PC-9 (cell line): ENCODE measurements around the gene RHBDD2. TPM values are rescaled to one million over a fixed set of nuclear protein-coding genes. Genes with fewer than 3 reads are reported as not detected.
"Not testable (repeated sequence)": the region's sequence is repeated elsewhere in the genome, so short reads cannot be mapped to it uniquely, and the experiment has no call there.

Experiments used
- BruUV-seq: library from RNA; stranded (reverse); fragments of 400-500 nt; replicated peaks from 2 replicates; lab custom pipeline; 2021; lab: Mats Ljungman, UMichigan
- CTCF ChIA-PET: fragments of 300-600 bp; sonication (Branson Sonifier 250); formaldehyde crosslinking; loops from one replicate; lab custom pipeline; 2022; ENCODE audit warnings: antibody characterized with exemption; lab: Charles Lee
- POLR2A ChIA-PET: fragments of 300-600 bp; sonication (Branson Sonifier 250); formaldehyde crosslinking; loops from one replicate; lab custom pipeline; 2022; ENCODE audit warnings: antibody characterized with exemption; ENCODE audit not compliant: unreplicated experiment; lab: Charles Lee
- DNase-seq, 2 experiments: peaks; one replicate each; pipeline versions ENCODE4 v3.0.0 to v3.0.0-alpha.2; 2015 to 2022; ENCODE audit warnings: mixed read lengths in 1 of 2
- H2AFZ ChIP-seq: fragments of 200-600 bp; sonication (generic); 2 replicates; pipeline ENCODE4 v1.8.1; 2017; ENCODE audit warnings: antibody characterized with exemption
- H3F3A ChIP-seq: fragments of 200-600 bp; sonication (generic); 2 replicates; pipeline ENCODE4 v1.8.1; 2017; ENCODE audit warnings: antibody characterized with exemption, mild to moderate bottlenecking, low read depth; ENCODE audit not compliant: insufficient read depth
- H3K27ac ChIP-seq: fragments of 200-600 bp; sonication (generic); 2 replicates; pipeline ENCODE4 v1.6.1; 2016; ENCODE audit warnings: mixed run types
- H3K27me3 ChIP-seq: fragments of 200-600 bp; sonication (generic); 2 replicates; pipeline ENCODE4 v1.6.1; 2016; ENCODE audit warnings: low read depth, mixed run types; ENCODE audit not compliant: insufficient read depth
- H3K36me3 ChIP-seq: fragments of 200-600 bp; sonication (generic); 2 replicates; pipeline ENCODE4 v1.6.1; 2016; ENCODE audit warnings: low read depth, mixed run types
- H3K4me1 ChIP-seq: fragments of 200-600 bp; sonication (generic); replicated peaks from 2 replicates; pipeline ENCODE4 v1.6.1; 2016; ENCODE audit warnings: mixed run types; ENCODE audit not compliant: insufficient read depth
- H3K4me2 ChIP-seq: fragments of 200-600 bp; sonication (generic); 2 replicates; pipeline ENCODE4 v1.6.1; 2017; ENCODE audit warnings: mixed run types
- H3K4me3 ChIP-seq: fragments of 200-600 bp; sonication (generic); 2 replicates; pipeline ENCODE4 v1.6.1; 2016; ENCODE audit warnings: mixed run types
- H3K79me2 ChIP-seq: fragments of 200-600 bp; sonication (generic); 2 replicates; pipeline ENCODE4 v1.6.1; 2017; ENCODE audit warnings: low read depth, mixed run types
- H3K9me2 ChIP-seq: fragments of 200-600 bp; sonication (generic); 2 replicates; pipeline ENCODE4 v1.8.1; 2017; ENCODE audit warnings: mild to moderate bottlenecking; ENCODE audit not compliant: insufficient read depth
- H3K9me3 ChIP-seq: fragments of 200-600 bp; sonication (generic); 2 replicates; pipeline ENCODE4 v1.8.1; 2016; ENCODE audit warnings: low read depth; ENCODE audit not compliant: insufficient read depth
- H4K20me1 ChIP-seq: fragments of 200-600 bp; sonication (generic); 2 replicates; pipeline ENCODE4 v1.8.1; 2017; ENCODE audit not compliant: insufficient read depth
- CTCF ChIP-seq: fragments of 200-600 bp; sonication (generic); conservative IDR thresholded peaks from 2 replicates; pipeline ENCODE4 v1.6.1; 2017; ENCODE audit warnings: mixed run types, antibody characterized with exemption, mild to moderate bottlenecking, moderate library complexity
- EZH2 ChIP-seq: fragments of 200-600 bp; sonication (generic); IDR thresholded peaks from 2 replicates; pipeline ENCODE4 v1.8.0; 2017; ENCODE audit warnings: antibody characterized with exemption, low read depth
- intact Hi-C: fragments of 100-400 bp; cut with micrococcal nuclease; formaldehyde crosslinking; loops from one replicate; pipeline ENCODE4 v1.10.0; 2022; ENCODE audit not compliant: unreplicated experiment
- total RNA-seq: library from RNA; stranded (reverse); gene quantifications from 2 replicates; pipeline ENCODE4 v1.2.3, GENCODE V29; 2021

Gene RHBDD2
- total RNA-seq, 1 experiment from 2014 or later, result 71.7 TPM

GRCh38 chr7:75850235-75850634, 28.6 kb upstream of the RHBDD2 start:
- DNase-seq, result no peak
- H3K9me3 ChIP-seq, result no peaks in the 10 kb centered on the region
- no peak overlapping the region for H3K27ac ChIP-seq
- no peak overlapping the region for H3K4me3 ChIP-seq
- no peak overlapping the region for H2AFZ ChIP-seq
- TF ChIP-seq EZH2 (no peak), CTCF (no peak)
- H3K36me3 ChIP-seq, result no peaks in the 10 kb centered on the region
- H3K79me2 ChIP-seq, result no peaks in the 10 kb centered on the region
- intact Hi-C loops, result no loop called here
- ChIA-PET CTCF (no interaction called here), POLR2A (no interaction called here)
- no peaks in the 10 kb centered on the region for H4K20me1 ChIP-seq
- H3F3A ChIP-seq, result peaks cover 10% of the 10 kb centered on the region; the same call in 1 of the 2 replicates
- BruUV-seq, result no TSS peak
- no peaks in the 10 kb centered on the region for H3K9me2 ChIP-seq
- no peaks in the 10 kb centered on the region for H3K27me3 ChIP-seq
- H3K4me2 ChIP-seq, result no peak overlapping the region
- no peaks in the 10 kb centered on the region for H3K4me1 ChIP-seq

- no peaks in the 10 kb centered on the region for H3K9me2 ChIP-seq
- intact Hi-C loops, result no loop called here
- POLR2A ChIA-PET, result no interaction called here
- no peaks in the 10 kb centered on the region for H3K79me2 ChIP-seq
- no peaks in the 10 kb centered on the region for H3K36me3 ChIP-seq
- H3K4me1 ChIP-seq, result no peaks in the 10 kb centered on the region
- H2AFZ ChIP-seq, result no peak overlapping the region
- no peaks in the 10 kb centered on the region for H3K9me3 ChIP-seq
- TF ChIP-seq EZH2, result no peak
- TF ChIP-seq CTCF, result no peak
- H4K20me1 ChIP-seq, result no peaks in the 10 kb centered on the region
- H3K4me2 ChIP-seq, result no peak overlapping the region
- peaks cover 9% of the 10 kb centered on the region; the same call in 1 of the 2 replicates for H3F3A ChIP-seq
- DNase-seq, result no peak
- H3K27me3 ChIP-seq, result no peaks in the 10 kb centered on the region
- H3K4me3 ChIP-seq, result no peak overlapping the region
- H3K27ac ChIP-seq, result no peak overlapping the region
- CTCF ChIA-PET, result interaction anchor here (0.6 to 1.0 kb wide), 2 partner anchors 13 to 102 kb away, joined by 4 to 7 read pairs; no protein-coding TSS in a partner anchor
- BruUV-seq, result no TSS peak
These were observed 24.6 kb upstream of the RHBDD2 start for GRCh38 chr7:75854233-75854632.

DNA sequence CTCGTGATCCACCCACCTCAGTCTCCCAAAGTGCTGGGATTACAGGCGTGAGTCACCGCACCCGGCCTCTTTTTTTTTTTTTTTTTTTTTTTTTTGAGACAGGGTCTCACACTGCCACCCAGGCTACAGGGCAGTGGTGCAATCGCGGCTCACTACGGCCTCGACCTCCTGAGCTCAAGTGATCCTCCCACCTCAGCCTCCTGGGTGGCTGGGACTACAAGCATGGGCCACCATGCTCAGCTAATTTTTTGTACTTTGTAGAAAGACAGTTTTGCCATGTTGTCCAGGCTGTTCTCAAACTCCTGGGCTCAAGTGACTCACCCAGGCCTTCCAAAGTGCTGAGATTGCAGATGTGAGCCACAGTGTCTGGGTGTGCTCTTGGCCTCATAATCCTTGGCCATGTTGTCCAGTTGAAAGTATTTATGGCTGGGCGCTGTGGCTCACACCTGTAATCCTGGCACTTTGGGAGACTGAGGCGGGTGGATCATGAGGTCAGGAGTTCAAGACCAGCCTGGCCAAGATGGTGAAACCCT, 24.0 kb upstream of the RHBDD2 start:
- H3K27me3 ChIP-seq, H3K79me2 ChIP-seq, intact Hi-C loops, H3K4me2 ChIP-seq, H2AFZ ChIP-seq, H3K4me3 ChIP-seq, H3K36me3 ChIP-seq, H3F3A ChIP-seq, H4K20me1 ChIP-seq, H3K27ac ChIP-seq, POLR2A ChIA-PET, H3K9me3 ChIP-seq, H3K9me2 ChIP-seq, H3K4me1 ChIP-seq, BruUV-seq, DNase-seq: not testable (repeated sequence)
- CTCF ChIA-PET, result interaction anchor here (0.6 kb wide), 1 partner anchor 103 kb away, joined by 7 read pairs; no protein-coding TSS in a partner anchor

DNA sequence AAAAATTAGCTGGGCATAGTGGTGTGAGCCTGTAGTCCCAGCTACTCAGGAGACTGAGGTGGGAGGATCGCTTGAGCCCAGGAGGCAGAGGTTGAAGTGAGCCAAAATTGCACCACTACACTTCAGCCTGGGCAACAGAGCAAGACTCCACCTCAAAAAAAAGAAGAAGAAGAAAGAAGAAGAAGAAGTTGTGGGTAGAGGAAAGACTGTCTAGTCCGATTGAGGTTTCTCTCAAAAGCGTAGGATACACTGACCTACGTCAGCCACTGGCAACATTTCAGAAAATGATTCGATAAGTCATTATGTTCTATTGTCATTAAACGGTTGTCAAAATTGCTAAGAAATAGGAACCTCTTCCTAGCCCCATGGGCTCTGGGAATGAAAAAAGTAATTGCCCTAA, 22.3 kb upstream of the RHBDD2 start:
- BruUV-seq, result no TSS peak
- Histone ChIP-seq H3K27ac (no peak overlapping the region), H3F3A (no peaks in the 10 kb centered on the region), H3K36me3 (no peaks in the 10 kb centered on the region), H3K4me1 (no peaks in the 10 kb centered on the region), H3K79me2 (no peaks in the 10 kb centered on the region), H3K9me3 (no peaks in the 10 kb centered on the region), H3K4me3 (no peak overlapping the region), H3K27me3 (no peaks in the 10 kb centered on the region), H2AFZ (no peak overlapping the region), H3K4me2 (no peak overlapping the region), H4K20me1 (no peaks in the 10 kb centered on the region), H3K9me2 (no peaks in the 10 kb centered on the region)
- TF ChIP-seq EZH2 (no peak), CTCF (no peak)
- intact Hi-C loops, result no loop called here
- ChIA-PET POLR2A (no interaction called here), CTCF (no interaction called here)
- no peak for DNase-seq
